GM06990 (cell line): Measurements from ENCODE around the gene CPXM2.

Experiments
- DNase-seq: peaks from one replicate; pipeline ENCODE4 v3.0.0-alpha.2; 2011; ENCODE audit not compliant: insufficient read length; ENCODE audit errors: extremely low read depth
- H3K27me3 ChIP-seq: replicated peaks from 2 replicates; pipeline ENCODE4 v1.6.0; 2011; ENCODE audit warnings: low read length; ENCODE audit not compliant: control insufficient read depth, insufficient read depth
- H3K36me3 ChIP-seq: 2 replicates; pipeline ENCODE4 v1.5.1; 2011; ENCODE audit warnings: low read length; ENCODE audit not compliant: control insufficient read depth, insufficient read depth
- H3K4me3 ChIP-seq: replicated peaks from 2 replicates; pipeline ENCODE4 v1.5.1; 2011; ENCODE audit warnings: low read depth, mild to moderate bottlenecking, control low read depth, low read length
- CTCF ChIP-seq: IDR thresholded peaks from 2 replicates; pipeline ENCODE4 v1.5.1; 2011; ENCODE audit warnings: low read length, control low read depth, mild to moderate bottlenecking, inconsistent platforms; ENCODE audit not compliant: insufficient read depth, poor library complexity, severe bottlenecking

Gene CPXM2

GRCh38 chr10:123782549-123782948 is 109.1 kb downstream of the CPXM2 start:
- DNase-seq: no peak
- H3K27me3 ChIP-seq: peaks cover 4% of the 10 kb centered on the region
- H3K4me3 ChIP-seq: no peak overlapping the region
- no peaks in the 10 kb centered on the region for H3K36me3 ChIP-seq
- TF ChIP-seq CTCF: no peak

GRCh38 chr10:123781956-123782500 is 109.6 kb downstream of the CPXM2 start:
- H3K27me3 ChIP-seq: peaks cover 5% of the 10 kb centered on the region
- no peak for TF ChIP-seq CTCF
- no peak overlapping the region for H3K4me3 ChIP-seq
- no peaks in the 10 kb centered on the region for H3K36me3 ChIP-seq
- DNase-seq: no peak

- Histone ChIP-seq H3K4me3 (no peak overlapping the region), H3K36me3 (no peaks in the 10 kb centered on the region), H3K27me3 (peaks cover 5% of the 10 kb centered on the region)
- no peak for TF ChIP-seq CTCF
- no peak for DNase-seq
Observed at GRCh38 chr10:123781324-123781900, 110.2 kb downstream of the CPXM2 start.

GRCh38 chr10:123778719-123779517 is 112.7 kb downstream of the CPXM2 start:
- DNase-seq: no peak
- H3K4me3 ChIP-seq: no peak overlapping the region
- no peak for TF ChIP-seq CTCF
- no peaks in the 10 kb centered on the region for H3K36me3 ChIP-seq
- peaks cover 5% of the 10 kb centered on the region for H3K27me3 ChIP-seq

- peaks cover 5% of the 10 kb centered on the region for H3K27me3 ChIP-seq
- H3K4me3 ChIP-seq: no peak overlapping the region
- DNase-seq: no peak
- no peak for TF ChIP-seq CTCF
- no peaks in the 10 kb centered on the region for H3K36me3 ChIP-seq
Observed at GRCh38 chr10:123777881-123778280, 113.7 kb downstream of the CPXM2 start.
